GM12878 (cell line): ENCODE measurements around the gene OR1B1. TPM values are rescaled to one million over a fixed set of nuclear protein-coding genes. Genes with fewer than 3 reads are reported as not detected.

Source experiments
- ATAC-seq: fragments of 200-7000 bp; cut with Tn5 transposase; 3 replicates; pipeline ENCODE4 v1.9.1; 2020; ENCODE audit warnings: mild to moderate bottlenecking, moderate library complexity
- BruUV-seq: library from RNA; stranded (reverse); fragments of 400-500 nt; replicated peaks from 2 replicates; lab custom pipeline; 2021; lab: Mats Ljungman, UMichigan
- CTCF ChIA-PET: fragments of 300-600 bp; sonication (Branson Sonifier 250); formaldehyde crosslinking; extraction: SDS; loops from one replicate; lab custom pipeline; 2021; ENCODE audit warnings: inconsistent platforms; lab: Yijun Ruan, JAX
- POLR2A ChIA-PET: fragments of 350-600 bp; formaldehyde crosslinking; extraction: SDS; loops from one replicate; lab custom pipeline; 2021; ENCODE audit warnings: inconsistent platforms; lab: Charles Lee
- RAD21 ChIA-PET: fragments of 300-600 bp; sonication (Branson Sonifier 250); formaldehyde crosslinking; loops from one replicate; lab custom pipeline; 2023; ENCODE audit warnings: antibody characterized with exemption; ENCODE audit not compliant: unreplicated experiment; lab: Charles Lee
- SMC1A ChIA-PET: fragments of 300-600 bp; sonication (Branson Sonifier 250); formaldehyde crosslinking; loops from one replicate; lab custom pipeline; 2023; ENCODE audit not compliant: unreplicated experiment, uncharacterized antibody; lab: Charles Lee
- DNase-seq: peaks from one replicate; pipeline ENCODE4 v3.0.0-alpha.2; 2011; ENCODE audit warnings: low read depth, low spot score
- FAIRE-seq: peaks from 3 replicates; lab custom pipeline; 2011; peaks lifted over from hg19 to GRCh38; lab: Jason Lieb, UNC
- H2AFZ ChIP-seq: 2 replicates; pipeline ENCODE4 v1.6.0; 2011; ENCODE audit warnings: low read depth, low read length, control low read depth; ENCODE audit not compliant: control insufficient read depth
- H3K27ac ChIP-seq: 2 replicates; pipeline ENCODE4 v1.5.1; 2011; ENCODE audit warnings: control low read depth; ENCODE audit not compliant: control insufficient read depth, insufficient read depth
- H3K27me3 ChIP-seq, 2 experiments: replicated peaks in 1 of 2; 2 replicates each; pipeline versions ENCODE4 v1.6.0 to v1.6.1; 2011; ENCODE audit warnings: low read length in 1 of 2; ENCODE audit not compliant: control insufficient read depth in 2 of 2, insufficient read depth in 2 of 2
- H3K36me3 ChIP-seq, 2 experiments: 2 replicates each; pipeline ENCODE4 v1.5.1; 2011; ENCODE audit warnings: low read length in 1 of 2; ENCODE audit not compliant: control insufficient read depth in 2 of 2, insufficient read depth in 2 of 2
- H3K4me1 ChIP-seq: 2 replicates; pipeline ENCODE4 v1.6.1; 2011; ENCODE audit warnings: mild to moderate bottlenecking, low read length, moderate library complexity, mixed read lengths; ENCODE audit not compliant: control insufficient read depth, insufficient read depth
- H3K4me2 ChIP-seq: 2 replicates; pipeline ENCODE4 v1.6.0; 2011; ENCODE audit warnings: control low read depth; ENCODE audit not compliant: control insufficient read depth, insufficient read depth
- H3K4me3 ChIP-seq: fragments of 200-600 bp; sonication (generic); 2 replicates; pipeline ENCODE4 v1.5.1; 2016
- H3K79me2 ChIP-seq: 2 replicates; pipeline ENCODE4 v1.6.0; 2011; ENCODE audit warnings: low read length; ENCODE audit not compliant: control insufficient read depth, insufficient read depth
- H3K9ac ChIP-seq: 2 replicates; pipeline ENCODE4 v1.8.0; 2011; ENCODE audit warnings: low read length, control low read depth, mixed read lengths; ENCODE audit not compliant: control insufficient read depth, insufficient read depth
- H3K9me3 ChIP-seq: replicated peaks from 3 replicates; pipeline ENCODE4 v1.5.1; 2011; ENCODE audit warnings: mild to moderate bottlenecking, low read length; ENCODE audit not compliant: control insufficient read depth, insufficient read depth
- H4K20me1 ChIP-seq: 2 replicates; pipeline ENCODE4 v1.6.0; 2011; ENCODE audit not compliant: control insufficient read depth, insufficient read depth
- BCL11A ChIP-seq: IDR thresholded peaks from 2 replicates; pipeline ENCODE4 v1.6.1; 2011; ENCODE audit warnings: low read depth, low read length
- CBX5 ChIP-seq: sonication (generic); IDR thresholded peaks from 2 replicates; pipeline ENCODE4 v1.6.1; 2016; ENCODE audit warnings: low read depth, moderate library complexity, mild to moderate bottlenecking, inconsistent platforms
- CUX1 ChIP-seq: IDR thresholded peaks from 2 replicates; pipeline ENCODE4 v1.6.1; 2012; ENCODE audit warnings: improper control_type of control experiment, low read depth, low read length; ENCODE audit not compliant: insufficient replicate concordance
- HDAC6 ChIP-seq: fragments of 200-600 bp; sonication (generic); IDR thresholded peaks from one replicate; pipeline ENCODE4 v1.8.0; 2017; ENCODE audit warnings: antibody characterized with exemption; ENCODE audit not compliant: unreplicated experiment
- JUNB ChIP-seq: IDR thresholded peaks from 2 replicates; pipeline ENCODE4 v1.6.1; 2016; ENCODE audit warnings: antibody characterized with exemption, mild to moderate bottlenecking
- KDM1A ChIP-seq: fragments of 200-600 bp; sonication (generic); IDR thresholded peaks from 2 replicates; pipeline ENCODE4 v1.6.1; 2016; ENCODE audit warnings: borderline replicate concordance
- MTA2 ChIP-seq: fragments of 450-650 bp; IDR thresholded peaks from 2 replicates; pipeline ENCODE4 v1.6.1; 2016; ENCODE audit warnings: low read depth, mild to moderate bottlenecking, moderate library complexity
- NBN ChIP-seq: fragments of 450-650 bp; IDR thresholded peaks from 2 replicates; pipeline ENCODE4 v1.6.1; 2016
- NRF1 ChIP-seq: conservative IDR thresholded peaks from 2 replicates; pipeline ENCODE4 v1.6.1; 2011; ENCODE audit warnings: mild to moderate bottlenecking, low read depth, low read length, improper control_type of control experiment
- RAD21 ChIP-seq: IDR thresholded peaks from 2 replicates; pipeline ENCODE4 v1.6.1; 2011; ENCODE audit warnings: mild to moderate bottlenecking, low read depth, low read length, moderate library complexity; ENCODE audit not compliant: insufficient read depth
- ZNF207 ChIP-seq: fragments of 450-650 bp; IDR thresholded peaks from 2 replicates; pipeline ENCODE4 v1.6.1; 2014; ENCODE audit warnings: antibody characterized with exemption, mild to moderate bottlenecking, borderline replicate concordance
- WGBS: methylation state at CpG from one replicate; pipeline ENCODE4 v1.1.6; 2016; ENCODE audit warnings: low lambda C conversion rate; ENCODE audit not compliant: insufficient replicate concordance, insufficient coverage; ENCODE audit errors: missing lambda C conversion rate; 5-methylcytosine and 5-hydroxymethylcytosine counted together
- in situ Hi-C: fragments of 300-500 bp; cut with MboI; formaldehyde crosslinking; loops from 9 replicates; pipeline ENCODE4 v1.14.3; 2018; ENCODE audit warnings: mixed read lengths
- intact Hi-C: fragments of 100-400 bp; cut with micrococcal nuclease; formaldehyde crosslinking; loops from one replicate; pipeline ENCODE4 v1.14.2; 2022; ENCODE audit not compliant: unreplicated experiment
- polyA plus RNA-seq, 11 experiments: library from polyadenylated mRNA; depleted of rRNA in 4 of 11; unstranded in 6 of 11; stranded (reverse) in 5 of 11; fragments of >200 nt; fragmentation: Nextera tagmentation in 4 of 11; fragmentation: Illumina TruSeq in 1 of 11; extraction: Ambion mirVana in 4 of 11; extraction: Trizol in 1 of 11; gene quantifications; 1 replicate in 1 of 11; 2 replicates in 10 of 11; pipeline versions ENCODE4 v1.2.1 to v1.2.3, GENCODE V29; 2011 to 2016; ENCODE audit warnings: inconsistent platforms in 2 of 11, missing spikeins in 2 of 11, low read depth in 1 of 11
- total RNA-seq, 4 experiments: library from RNA; depleted of rRNA in 3 of 4; stranded (reverse); fragments of >200 nt in 3 of 4; fragmentation: Illumina TruSeq in 1 of 4; extraction: Trizol in 1 of 4; gene quantifications; 2 replicates each; pipeline versions ENCODE4 v1.2.1 to v1.2.3, GENCODE V29; 2013 to 2021

Gene OR1B1
- total and polyA plus RNA-seq, 10 of the 15 experiments (the other 5 are each of a cell fraction or from before 2014, with no cell fraction given) = not detected

- no peak for TF ChIP-seq HDAC6
- no peak for TF ChIP-seq ZNF207
- no peak for TF ChIP-seq CBX5
- no peak for TF ChIP-seq KDM1A
- TF ChIP-seq JUNB = no peak
- no peak for TF ChIP-seq NRF1
- TF ChIP-seq NBN = no peak
- no peak for TF ChIP-seq BCL11A
- no peak for TF ChIP-seq MTA2
- no peak for TF ChIP-seq RAD21
- no peak for TF ChIP-seq CUX1
- ChIA-PET RAD21 (no interaction called here), POLR2A (interaction anchor here (0.5 kb wide), 1 partner anchor 210 kb away, joined by 3 read pairs; no protein-coding TSS in a partner anchor), CTCF (no interaction called here), SMC1A (no interaction called here)
- no peak overlapping the region for H3K27ac ChIP-seq
- H3K9me3 ChIP-seq = no peaks in the 10 kb centered on the region
- no peaks in the 10 kb centered on the region for H4K20me1 ChIP-seq
- in situ Hi-C loops = no loop called here
- no peak for ATAC-seq
- no peaks in the 10 kb centered on the region for H3K36me3 ChIP-seq
- no peak overlapping the region for H3K4me3 ChIP-seq
- no peaks in the 10 kb centered on the region for H3K4me1 ChIP-seq
- no peak for FAIRE-seq
- no peak overlapping the region for H2AFZ ChIP-seq
- H3K27me3 ChIP-seq = no peaks in the 10 kb centered on the region
- DNase-seq = no peak
- no peaks in the 10 kb centered on the region for H3K79me2 ChIP-seq
- intact Hi-C loops = no loop called here
- 76% methylated on average over 3 of the region's 3 CpGs for WGBS
- no peak overlapping the region for H3K9ac ChIP-seq
- no TSS peak for BruUV-seq
- no peak overlapping the region for H3K4me2 ChIP-seq
Measured at GRCh38 chr9:122580360-122580759, 77.1 kb downstream of the OR1B1 start.
